ENCODE measurements around the gene STK17B. TPM values are rescaled to one million over a fixed set of nuclear protein-coding genes. Genes with fewer than 3 reads are reported as not detected.

Gene STK17B
- total and polyA plus RNA-seq, 2 of the 13 experiments (the other 11 are each of a cell fraction or from before 2014, with no cell fraction given), result 1.6 to 4.5 TPM

DNA sequence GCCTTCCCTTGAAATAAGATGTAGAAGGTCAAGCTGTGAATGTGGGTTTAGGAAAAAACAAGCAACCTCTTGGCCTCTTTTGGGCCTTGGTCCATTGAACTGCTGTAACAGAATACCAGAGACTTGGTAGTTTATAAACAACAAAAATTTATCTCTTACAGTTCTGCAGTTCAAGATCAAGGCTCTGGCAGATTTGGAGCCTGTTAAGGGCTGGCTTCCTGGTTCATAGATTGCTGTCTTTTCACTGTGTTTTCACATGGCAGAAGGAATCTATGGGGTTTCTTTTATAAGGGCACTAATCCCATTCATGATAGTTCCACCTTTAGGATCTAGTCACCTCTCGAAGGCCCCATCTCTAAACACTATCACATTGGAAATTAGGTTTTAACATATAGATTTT is 20.2 kb upstream of the STK17B start:
- 0% methylated on average over 1 of the region's 1 CpG for WGBS (ENCODE audit: low lambda C conversion rate)
- in situ Hi-C loops (cut with HindIII; ENCODE audit: extremely low pct_ligation_motif_present, low pct_unique_long_range_greater_than_20kb), result no loop called here
- BruUV-seq (replicated peaks), result no TSS peak
- Histone ChIP-seq H3K79me2 (ENCODE audit: insufficient read depth, low read length) (no peaks in the 10 kb centered on the region), H2AFZ (ENCODE audit: low read length) (no peak overlapping the region), H3K4me1 (ENCODE audit: insufficient read depth, low read length) (no peaks in the 10 kb centered on the region), H3K4me3 (replicated peaks in 1 of 3; ENCODE audit: insufficient read depth in 1 of 3, low read depth in 2 of 3, low read length in 3 of 3) (no peak overlapping the region), H3K9me3 (ENCODE audit: low read length) (no peaks in the 10 kb centered on the region), H3K4me2 (ENCODE audit: low read depth, low read length) (no peak overlapping the region), H3K27me3 (ENCODE audit: control insufficient read depth in 1 of 2, insufficient read depth in 2 of 2, low read length in 2 of 2) (no peaks in the 10 kb centered on the region; a peak in 1 of 5 replicates), H3K27ac (ENCODE audit: extremely low read length, insufficient read depth, low read length) (no peak overlapping the region), H3K9ac (ENCODE audit: insufficient read depth, low read depth, low read length) (no peak overlapping the region), H4K20me1 (ENCODE audit: insufficient read depth, low read length) (no peaks in the 10 kb centered on the region), H3K36me3 (replicated peaks in 1 of 2; ENCODE audit: control insufficient read depth in 1 of 2, insufficient read depth in 2 of 2, low read length in 2 of 2) (no peaks in the 10 kb centered on the region)
- intact Hi-C loops (cut with micrococcal nuclease; ENCODE audit: unreplicated experiment), result no loop called here
- FAIRE-seq (no peak), ATAC-seq (no peak), DNase-seq (ENCODE audit: low spot score) (no peak)
- POLR2A ChIA-PET, result no interaction called here
- TF ChIP-seq TARDBP (CRISPR knock-in tag; IDR thresholded peaks at IDR 0.05), result no peak
- no peak for TF ChIP-seq RBAK (CRISPR knock-in tag; IDR thresholded peaks at IDR 0.05)
- TF ChIP-seq, protein P1, sequence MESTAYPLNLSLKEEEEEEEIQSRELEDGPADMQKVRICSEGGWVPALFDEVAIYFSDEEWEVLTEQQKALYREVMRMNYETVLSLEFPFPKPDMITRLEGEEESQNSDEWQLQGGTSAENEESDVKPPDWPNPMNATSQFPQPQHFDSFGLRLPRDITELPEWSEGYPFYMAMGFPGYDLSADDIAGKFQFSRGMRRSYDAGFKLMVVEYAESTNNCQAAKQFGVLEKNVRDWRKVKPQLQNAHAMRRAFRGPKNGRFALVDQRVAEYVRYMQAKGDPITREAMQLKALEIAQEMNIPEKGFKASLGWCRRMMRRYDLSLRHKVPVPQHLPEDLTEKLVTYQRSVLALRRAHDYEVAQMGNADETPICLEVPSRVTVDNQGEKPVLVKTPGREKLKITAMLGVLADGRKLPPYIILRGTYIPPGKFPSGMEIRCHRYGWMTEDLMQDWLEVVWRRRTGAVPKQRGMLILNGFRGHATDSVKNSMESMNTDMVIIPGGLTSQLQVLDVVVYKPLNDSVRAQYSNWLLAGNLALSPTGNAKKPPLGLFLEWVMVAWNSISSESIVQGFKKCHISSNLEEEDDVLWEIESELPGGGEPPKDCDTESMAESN (CRISPR knock-in tag; conservative IDR thresholded peaks at IDR 0.05), result no peak
- no peak for TF ChIP-seq ZSCAN31 (CRISPR knock-in tag; IDR thresholded peaks at IDR 0.05; ENCODE audit: low read depth)
- TF ChIP-seq, protein P2, sequence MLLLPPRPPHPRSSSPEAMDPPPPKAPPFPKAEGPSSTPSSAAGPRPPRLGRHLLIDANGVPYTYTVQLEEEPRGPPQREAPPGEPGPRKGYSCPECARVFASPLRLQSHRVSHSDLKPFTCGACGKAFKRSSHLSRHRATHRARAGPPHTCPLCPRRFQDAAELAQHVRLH (CRISPR knock-in tag; IDR thresholded peaks at IDR 0.05; ENCODE audit: borderline replicate concordance, low read depth), result no peak
- TF ChIP-seq CBX5 (CRISPR knock-in tag; IDR thresholded peaks at IDR 0.05; ENCODE audit: borderline replicate concordance), result no peak
- TF ChIP-seq ZNF713 (CRISPR knock-in tag; IDR thresholded peaks at IDR 0.05), result no peak
- TF ChIP-seq CBFB (CRISPR knock-in tag; IDR thresholded peaks at IDR 0.05), result no peak
- no peak for TF ChIP-seq SALL1 (CRISPR knock-in tag; IDR thresholded peaks at IDR 0.05)
- TF ChIP-seq YEATS4 (CRISPR knock-in tag; IDR thresholded peaks at IDR 0.05; ENCODE audit: borderline replicate concordance), result no peak
- CTCF ChIA-PET (ENCODE audit: low intra/inter-chr PET ratio, low total read pairs), result no interaction called here

Measured in HepG2 (cell line).